ENCODE results near the gene ARHGAP40.

DNA sequence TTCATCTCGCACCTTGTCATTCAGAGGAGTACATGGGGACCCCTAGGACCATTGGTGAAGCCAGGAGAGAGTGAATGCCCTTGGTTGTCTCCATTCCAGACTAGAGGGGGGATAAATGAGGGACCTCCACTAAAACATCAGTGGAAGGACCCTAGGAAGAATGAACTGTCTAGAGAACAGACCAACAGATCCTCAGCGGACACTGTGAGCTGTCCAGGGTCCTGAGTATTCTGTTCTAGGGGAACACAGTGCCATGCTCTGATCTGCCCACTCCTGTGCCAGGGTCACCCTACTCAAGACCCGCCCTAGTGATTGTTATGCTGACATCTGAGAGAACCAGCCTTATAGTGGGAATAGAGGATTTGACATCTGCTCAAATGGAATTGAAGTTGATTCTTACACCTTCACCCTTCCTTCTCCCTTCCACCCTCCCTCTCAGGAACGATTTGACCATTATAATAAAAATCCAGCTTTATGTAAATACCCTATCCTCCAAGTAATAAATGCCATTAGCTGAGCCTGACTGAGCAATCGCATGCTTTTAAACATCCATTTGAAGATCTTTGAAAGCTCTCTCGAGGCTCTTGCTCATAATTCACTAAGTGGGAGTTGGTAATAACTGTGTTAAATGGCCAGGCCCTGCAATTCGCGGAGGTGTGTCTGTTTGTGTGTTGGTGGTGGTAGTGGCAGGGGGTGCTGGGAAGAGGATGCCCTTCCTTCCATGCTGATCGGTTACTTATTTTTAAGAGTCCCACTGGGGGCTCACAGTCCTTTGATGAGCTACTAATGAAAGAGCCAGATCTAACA, 79.1 kb downstream of the ARHGAP40 start:
- TF ChIP-seq, protein P1, sequence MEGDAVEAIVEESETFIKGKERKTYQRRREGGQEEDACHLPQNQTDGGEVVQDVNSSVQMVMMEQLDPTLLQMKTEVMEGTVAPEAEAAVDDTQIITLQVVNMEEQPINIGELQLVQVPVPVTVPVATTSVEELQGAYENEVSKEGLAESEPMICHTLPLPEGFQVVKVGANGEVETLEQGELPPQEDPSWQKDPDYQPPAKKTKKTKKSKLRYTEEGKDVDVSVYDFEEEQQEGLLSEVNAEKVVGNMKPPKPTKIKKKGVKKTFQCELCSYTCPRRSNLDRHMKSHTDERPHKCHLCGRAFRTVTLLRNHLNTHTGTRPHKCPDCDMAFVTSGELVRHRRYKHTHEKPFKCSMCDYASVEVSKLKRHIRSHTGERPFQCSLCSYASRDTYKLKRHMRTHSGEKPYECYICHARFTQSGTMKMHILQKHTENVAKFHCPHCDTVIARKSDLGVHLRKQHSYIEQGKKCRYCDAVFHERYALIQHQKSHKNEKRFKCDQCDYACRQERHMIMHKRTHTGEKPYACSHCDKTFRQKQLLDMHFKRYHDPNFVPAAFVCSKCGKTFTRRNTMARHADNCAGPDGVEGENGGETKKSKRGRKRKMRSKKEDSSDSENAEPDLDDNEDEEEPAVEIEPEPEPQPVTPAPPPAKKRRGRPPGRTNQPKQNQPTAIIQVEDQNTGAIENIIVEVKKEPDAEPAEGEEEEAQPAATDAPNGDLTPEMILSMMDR (conservative IDR thresholded peaks at IDR 0.05 in 1 of 2, IDR thresholded peaks at IDR 0.05 in 1 of 2; ENCODE audit: low read depth in 1 of 2, low read length in 2 of 2): no peak
- no peak for TF ChIP-seq EZH2 (IDR thresholded peaks at IDR 0.05; ENCODE audit: low read length, missing control alignments)
